MV-4-11 (cell line): ENCODE results near the gene HAGHL.
"Not testable (repeated sequence)": the region's sequence is repeated elsewhere in the genome, so short reads cannot be mapped to it uniquely, and the experiment has no call there.

Source experiments
- DNase-seq: peaks from one replicate; lab custom pipeline; 2025; lab: John Stamatoyannopoulos, UW

Gene HAGHL

DNA sequence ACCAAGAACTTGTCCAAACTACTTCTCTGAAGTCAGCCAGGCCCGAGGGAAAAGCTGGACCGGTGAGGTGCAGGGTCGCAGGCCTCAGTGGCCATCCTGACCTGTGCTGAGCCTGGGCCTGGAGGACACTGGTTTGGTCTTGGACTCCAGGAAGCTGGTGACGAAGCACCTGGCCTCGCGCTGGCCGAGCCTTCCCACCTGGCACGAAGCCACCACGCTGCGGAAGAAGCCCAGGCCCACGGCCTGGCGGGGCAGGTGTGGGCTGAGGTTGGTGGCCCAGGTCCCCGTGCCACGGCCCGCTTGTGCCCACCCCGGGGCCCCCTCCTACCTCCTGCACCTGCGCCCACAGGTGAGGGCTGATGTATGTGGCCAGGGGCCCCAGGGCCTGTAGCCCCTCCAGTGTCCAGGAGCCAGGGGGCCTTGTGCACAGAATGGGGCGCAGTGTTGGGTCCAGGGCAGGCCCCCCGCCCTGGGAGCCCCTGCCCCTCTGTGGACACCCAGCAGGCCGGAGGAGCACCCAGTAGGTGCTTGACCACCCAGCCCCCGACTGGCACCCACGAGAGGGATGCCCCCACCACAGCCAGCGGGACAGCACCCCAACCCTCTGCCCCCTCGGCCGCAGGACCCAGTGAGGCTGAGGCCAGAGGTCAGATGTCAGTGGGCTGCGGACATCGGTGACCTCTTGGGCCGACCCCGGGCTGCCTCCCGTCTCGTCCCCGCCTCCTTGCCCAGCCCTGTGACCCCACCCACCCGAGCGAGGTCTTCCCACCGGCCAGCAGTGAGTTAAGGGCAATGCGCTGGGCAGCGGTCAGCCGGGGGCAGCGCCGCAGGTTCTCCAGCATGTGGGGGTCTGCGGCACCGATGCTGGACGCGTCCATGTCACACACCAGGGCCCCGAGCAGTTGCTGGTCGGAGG is 47.4 kb downstream of the HAGHL start:
- no peak for DNase-seq

DNA sequence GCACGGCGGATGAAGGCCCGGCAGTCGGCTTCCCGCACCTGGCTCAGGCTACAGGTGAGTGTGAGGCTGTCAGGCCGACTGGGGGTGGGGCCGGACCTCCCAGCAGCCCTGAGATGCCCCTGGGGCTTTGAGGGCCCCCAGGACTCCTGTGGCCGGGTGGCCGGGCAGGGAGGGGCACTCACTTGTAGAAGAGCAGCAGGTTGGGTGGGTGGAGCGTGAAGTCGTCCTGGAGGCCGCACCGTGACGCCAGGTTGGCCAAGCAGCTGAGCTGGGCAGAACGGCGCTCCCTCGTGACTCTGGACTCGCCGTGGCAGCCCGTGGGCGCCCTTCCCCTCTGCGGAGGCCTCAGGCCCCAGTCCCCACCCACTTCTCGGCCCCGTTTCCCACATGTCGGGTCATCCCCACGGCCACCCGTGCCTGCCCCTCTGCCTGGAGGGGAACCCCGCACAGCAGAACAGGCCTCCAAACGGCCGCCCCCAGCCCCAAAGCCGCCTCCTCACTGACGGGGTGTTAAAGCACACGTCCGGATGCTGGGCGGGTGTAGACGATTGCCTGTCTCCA is 48.4 kb downstream of the HAGHL start:
- no peak for DNase-seq

DNA sequence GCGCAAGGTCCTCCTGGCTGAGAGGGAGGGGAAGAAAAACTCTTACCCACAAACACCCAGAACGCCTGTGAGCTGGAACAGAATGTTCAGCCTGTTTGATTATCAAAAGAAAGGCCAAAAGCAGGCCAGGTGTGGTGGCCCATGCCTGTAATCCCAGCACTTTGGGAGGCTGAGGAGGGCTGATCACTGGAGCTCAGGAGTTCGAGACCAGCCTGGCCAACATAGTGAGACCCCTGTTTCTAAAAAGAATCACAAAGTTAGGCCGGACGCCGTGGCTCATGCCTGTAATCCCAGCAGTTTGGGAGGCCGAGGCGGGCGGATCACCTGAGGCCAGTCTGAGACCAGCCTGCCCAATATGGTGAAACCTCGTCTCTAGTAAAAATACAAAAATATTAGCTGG is 49.4 kb downstream of the HAGHL start:
- not testable (repeated sequence) for DNase-seq

DNA sequence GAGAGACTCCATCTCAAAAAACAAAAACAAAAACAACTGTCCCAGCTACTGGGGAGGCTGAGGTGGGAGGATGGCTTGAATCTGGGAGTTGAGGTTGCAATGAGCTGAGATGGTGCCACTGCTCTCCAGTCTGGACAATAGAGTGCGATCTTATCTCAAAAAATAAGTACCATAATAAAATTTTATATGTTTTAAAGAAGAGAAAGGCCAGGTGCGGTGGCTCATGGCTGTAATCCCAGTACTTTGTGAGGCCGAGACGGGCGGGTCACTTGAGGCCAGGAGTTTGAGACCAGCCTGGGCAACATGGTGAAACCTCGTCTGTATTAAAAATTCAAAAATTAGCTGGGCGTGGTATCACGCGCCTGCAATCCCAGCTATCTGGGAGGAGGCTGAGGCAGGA is 49.9 kb downstream of the HAGHL start:
- DNase-seq, result no peak

DNA sequence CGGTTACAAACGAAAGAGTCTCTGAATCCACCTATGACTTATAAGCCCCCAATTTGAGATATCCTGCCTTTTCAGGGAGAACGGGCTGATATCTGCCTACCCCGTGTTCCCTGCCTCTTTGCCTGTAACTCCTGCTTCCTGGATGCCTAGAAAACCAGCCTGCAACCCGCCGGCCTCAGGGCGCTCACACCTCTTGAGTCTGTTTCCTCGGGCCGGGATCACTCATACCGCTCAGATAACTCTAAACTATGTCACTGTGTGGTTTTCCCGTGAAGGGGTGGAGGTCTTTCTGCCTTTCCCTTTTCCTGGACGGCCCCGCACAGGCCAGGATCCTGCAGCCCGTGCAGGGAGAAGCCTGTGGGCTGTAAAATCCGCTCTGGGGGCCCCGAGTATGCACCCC is 50.9 kb downstream of the HAGHL start:
- no peak for DNase-seq

DNA sequence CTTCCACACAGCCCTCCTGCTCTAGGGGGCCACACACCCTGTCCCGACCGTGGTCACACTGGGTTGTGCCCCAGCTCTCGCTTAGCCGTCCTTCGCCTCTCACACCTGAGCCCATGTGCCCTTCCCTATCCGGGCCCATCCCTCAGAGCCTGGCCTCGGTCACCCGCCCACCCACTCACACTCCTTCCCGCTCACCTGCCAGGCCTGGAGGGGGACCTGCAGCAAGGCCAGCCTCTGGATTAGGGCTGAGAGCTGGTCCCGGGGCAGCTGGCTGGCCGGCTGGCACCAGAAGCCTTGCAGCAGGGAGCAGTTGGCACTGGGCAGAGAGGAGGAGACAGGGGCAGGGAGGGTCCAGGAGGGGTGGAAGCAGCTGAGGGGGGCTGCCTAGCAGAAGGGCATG is 51.5 kb downstream of the HAGHL start:
- no peak for DNase-seq

DNA sequence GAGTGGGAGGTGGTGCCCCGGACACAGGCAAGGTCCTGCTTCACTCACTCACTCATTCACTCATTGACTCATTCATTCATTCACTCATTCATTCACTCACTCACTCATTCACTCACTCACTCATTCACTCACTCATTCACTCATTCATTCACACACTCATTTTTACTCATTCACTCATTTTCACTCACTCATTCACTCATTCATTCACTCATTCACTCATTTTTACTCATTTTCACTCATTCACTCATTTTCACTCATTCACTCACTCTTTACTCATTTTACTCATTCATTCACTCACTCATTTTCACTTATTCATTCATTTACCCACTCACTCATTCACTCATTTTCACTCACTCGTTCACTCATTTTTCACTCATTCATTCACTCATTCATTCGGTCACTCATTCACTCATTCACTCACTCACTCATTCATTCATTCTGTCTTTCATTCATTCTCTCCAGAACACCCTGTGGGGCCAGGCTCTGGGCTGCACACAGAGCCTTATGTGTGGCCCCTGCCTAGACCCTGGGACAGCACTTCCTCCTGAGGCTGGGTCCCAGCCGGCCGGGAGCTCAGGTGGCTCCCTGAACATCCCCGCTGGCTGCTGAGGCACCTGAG is 52.1 kb downstream of the HAGHL start:
- DNase-seq, result no peak
